Measurements from ENCODE around the gene FSIP2.

FSIP2 gene

GRCh38 chr2:185833864-185834263 is 95.3 kb downstream of the FSIP2 start:
- Histone ChIP-seq H3K4me1 (ENCODE audit: insufficient read depth, poor library complexity, severe bottlenecking) (no peaks in the 10 kb centered on the region), H3K9me3 (ENCODE audit: severe bottlenecking) (no peaks in the 10 kb centered on the region), H3K36me3 (ENCODE audit: low read depth) (no peaks in the 10 kb centered on the region), H3K27me3 (ENCODE audit: insufficient read depth, poor library complexity, severe bottlenecking) (no peaks in the 10 kb centered on the region), H3K27ac (ENCODE audit: poor library complexity, severe bottlenecking) (no peak overlapping the region), H3K4me3 (ENCODE audit: severe bottlenecking) (no peak overlapping the region)
- DNase-seq (ENCODE audit: low spot score) (no peak), ATAC-seq (ENCODE audit: low read depth) (no peak)
- TF ChIP-seq CTCF (IDR thresholded peaks at IDR 0.05; ENCODE audit: poor library complexity, severe bottlenecking) = no peak

- DNase-seq (ENCODE audit: low spot score) = no peak
- H3K27ac ChIP-seq (ENCODE audit: poor library complexity, severe bottlenecking) = no peak overlapping the region
- no peaks in the 10 kb centered on the region for H3K27me3 ChIP-seq (ENCODE audit: insufficient read depth, poor library complexity, severe bottlenecking)
- no peaks in the 10 kb centered on the region for H3K36me3 ChIP-seq (ENCODE audit: low read depth)
- ATAC-seq (ENCODE audit: low read depth) = no peak
- H3K9me3 ChIP-seq (ENCODE audit: severe bottlenecking) = no peaks in the 10 kb centered on the region
- H3K4me1 ChIP-seq (ENCODE audit: insufficient read depth, poor library complexity, severe bottlenecking) = no peaks in the 10 kb centered on the region
- no peak for TF ChIP-seq CTCF (IDR thresholded peaks at IDR 0.05; ENCODE audit: poor library complexity, severe bottlenecking)
- no peak overlapping the region for H3K4me3 ChIP-seq (ENCODE audit: severe bottlenecking)
Observed at GRCh38 chr2:185835974-185836373, 97.4 kb downstream of the FSIP2 start.

- H3K27me3 ChIP-seq (ENCODE audit: insufficient read depth, poor library complexity, severe bottlenecking) = no peaks in the 10 kb centered on the region
- ATAC-seq (ENCODE audit: low read depth) = no peak
- DNase-seq (ENCODE audit: low spot score) = no peak
- no peak overlapping the region for H3K27ac ChIP-seq (ENCODE audit: poor library complexity, severe bottlenecking)
- H3K36me3 ChIP-seq (ENCODE audit: low read depth) = no peaks in the 10 kb centered on the region
- no peaks in the 10 kb centered on the region for H3K4me1 ChIP-seq (ENCODE audit: insufficient read depth, poor library complexity, severe bottlenecking)
- TF ChIP-seq CTCF (IDR thresholded peaks at IDR 0.05; ENCODE audit: poor library complexity, severe bottlenecking) = no peak
- no peak overlapping the region for H3K4me3 ChIP-seq (ENCODE audit: severe bottlenecking)
- H3K9me3 ChIP-seq (ENCODE audit: severe bottlenecking) = no peaks in the 10 kb centered on the region
Observed at GRCh38 chr2:185854885-185855284, 116.3 kb downstream of the FSIP2 start.

- no peaks in the 10 kb centered on the region for H3K36me3 ChIP-seq (ENCODE audit: low read depth)
- no peak for ATAC-seq (ENCODE audit: low read depth)
- no peak for TF ChIP-seq CTCF (IDR thresholded peaks at IDR 0.05; ENCODE audit: poor library complexity, severe bottlenecking)
Observed at GRCh38 chr2:185857691-185858090, 119.1 kb downstream of the FSIP2 start.

GRCh38 chr2:185859506-185859905 is 120.9 kb downstream of the FSIP2 start:
- no peaks in the 10 kb centered on the region for H3K4me1 ChIP-seq (ENCODE audit: insufficient read depth, poor library complexity, severe bottlenecking)
- H3K9me3 ChIP-seq (ENCODE audit: severe bottlenecking) = no peaks in the 10 kb centered on the region
- no peak for TF ChIP-seq CTCF (IDR thresholded peaks at IDR 0.05; ENCODE audit: poor library complexity, severe bottlenecking)
- H3K27me3 ChIP-seq (ENCODE audit: insufficient read depth, poor library complexity, severe bottlenecking) = no peaks in the 10 kb centered on the region
- no peaks in the 10 kb centered on the region for H3K36me3 ChIP-seq (ENCODE audit: low read depth)
- H3K27ac ChIP-seq (ENCODE audit: poor library complexity, severe bottlenecking) = no peak overlapping the region
- DNase-seq (ENCODE audit: low spot score) (no peak), ATAC-seq (ENCODE audit: low read depth) (no peak)
- no peak overlapping the region for H3K4me3 ChIP-seq (ENCODE audit: severe bottlenecking)

More at GRCh38 chr2:185857691-185858090, 119.1 kb downstream of the FSIP2 start:
- no peaks in the 10 kb centered on the region for H3K4me1 ChIP-seq (ENCODE audit: insufficient read depth, poor library complexity, severe bottlenecking)
- no peak for DNase-seq (ENCODE audit: low spot score)
- no peaks in the 10 kb centered on the region for H3K27me3 ChIP-seq (ENCODE audit: insufficient read depth, poor library complexity, severe bottlenecking)
- no peak overlapping the region for H3K4me3 ChIP-seq (ENCODE audit: severe bottlenecking)
- H3K9me3 ChIP-seq (ENCODE audit: severe bottlenecking) = no peaks in the 10 kb centered on the region
- H3K27ac ChIP-seq (ENCODE audit: poor library complexity, severe bottlenecking) = no peak overlapping the region

Data from RWPE2 (cell line).